NT2/D1 (cell line): ENCODE data around the gene CCDC40.

Source experiments
- SUZ12 ChIP-seq: IDR thresholded peaks from 2 replicates; pipeline ENCODE4 v1.6.1; 2011; ENCODE audit not compliant: insufficient read length, insufficient read depth; ENCODE audit errors: extremely low read depth
- YY1 ChIP-seq: IDR thresholded peaks from 2 replicates; pipeline ENCODE4 v1.6.1; 2011; ENCODE audit not compliant: insufficient read length, insufficient read depth
- ZNF274 ChIP-seq: IDR thresholded peaks from 2 replicates; pipeline ENCODE4 v1.6.1; 2011; ENCODE audit warnings: mild to moderate bottlenecking, low read depth, low read length

- TF ChIP-seq YY1, result no peak
- no peak for TF ChIP-seq ZNF274
- no peak for TF ChIP-seq SUZ12
These were observed 88.0 kb downstream of the CCDC40 start for GRCh38 chr17:80124351-80124981.
